Fibroblast of skin of left biceps (primary cell): ENCODE measurements around the gene TULP1.
"Not testable (repeated sequence)": the region's sequence is repeated elsewhere in the genome, so short reads cannot be mapped to it uniquely, and the experiment has no call there.

ENCODE experiments used
- DNase-seq, 2 experiments: peaks; one replicate each; pipeline ENCODE4 v3.0.0-alpha.2; 2013; ENCODE audit warnings: low read depth in 2 of 2

TULP1 gene

GRCh38 chr6:35521235-35521634, 8.5 kb upstream of the TULP1 start:
- DNase-seq = no peak

- DNase-seq = no peak
Measured at GRCh38 chr6:35519313-35520015, 6.8 kb upstream of the TULP1 start.

GRCh38 chr6:35518566-35519312, 6.0 kb upstream of the TULP1 start:
- no peak for DNase-seq

GRCh38 chr6:35517978-35518377, 5.3 kb upstream of the TULP1 start:
- DNase-seq = not testable (repeated sequence)

- DNase-seq = no peak
Measured at GRCh38 chr6:35516712-35517111, 4.0 kb upstream of the TULP1 start.

GRCh38 chr6:35515939-35516338, 3.2 kb upstream of the TULP1 start:
- not testable (repeated sequence) for DNase-seq

GRCh38 chr6:35514587-35514986, 1.9 kb upstream of the TULP1 start:
- no peak for DNase-seq

GRCh38 chr6:35512006-35512405, 690 bp downstream of the TULP1 start:
- DNase-seq = no peak

- no peak for DNase-seq
Measured at GRCh38 chr6:35511562-35511941, 1.1 kb downstream of the TULP1 start.

- no peak for DNase-seq
Measured at GRCh38 chr6:35510916-35511561, 1.7 kb downstream of the TULP1 start.

- no peak for DNase-seq
Measured at GRCh38 chr6:35508542-35508941, 4.2 kb downstream of the TULP1 start.

GRCh38 chr6:35508027-35508426, 4.7 kb downstream of the TULP1 start:
- DNase-seq = no peak

- no peak for DNase-seq
Measured at GRCh38 chr6:35507221-35507620, 5.5 kb downstream of the TULP1 start.

GRCh38 chr6:35506536-35506935, 6.2 kb downstream of the TULP1 start:
- no peak for DNase-seq

GRCh38 chr6:35505999-35506412, 6.7 kb downstream of the TULP1 start:
- no peak for DNase-seq

GRCh38 chr6:35503534-35503933, 9.2 kb downstream of the TULP1 start:
- DNase-seq = no peak

- no peak for DNase-seq
Measured at GRCh38 chr6:35501784-35502183, 10.9 kb downstream of the TULP1 start.

GRCh38 chr6:35500782-35501181, 11.9 kb downstream of the TULP1 start:
- no peak for DNase-seq

GRCh38 chr6:35499372-35499771, 13.3 kb downstream of the TULP1 start:
- DNase-seq = no peak

GRCh38 chr6:35498422-35499067, 14.2 kb downstream of the TULP1 start:
- no peak for DNase-seq

- DNase-seq = no peak
Measured at GRCh38 chr6:35497571-35498421, 14.9 kb downstream of the TULP1 start.
